Testis (tissue), 3 donors: Measurements from ENCODE around the gene SNTA1. TPM values are rescaled to one million over a fixed set of nuclear protein-coding genes. Genes with fewer than 3 reads are reported as not detected.

Source experiments
- DNase-seq: peaks from one replicate; pipeline ENCODE4 v3.0.0-alpha.2; 2019
- H3K27ac ChIP-seq, 2 donors: fragments of 200-600 bp; sonication (generic); one replicate each; pipeline ENCODE4 v1.5.1; 2019
- H3K27me3 ChIP-seq: fragments of 200-600 bp; sonication (generic); one replicate; pipeline ENCODE4 v1.5.1; 2019
- H3K36me3 ChIP-seq: fragments of 200-600 bp; sonication (generic); one replicate; pipeline ENCODE4 v1.5.1; 2017; ENCODE audit warnings: low read depth; ENCODE audit errors: missing control alignments
- H3K4me1 ChIP-seq: fragments of 200-600 bp; sonication (generic); one replicate; pipeline ENCODE4 v1.5.1; 2019
- H3K4me3 ChIP-seq, 2 donors: fragments of 200-600 bp; sonication (generic); one replicate each; pipeline ENCODE4 v1.5.1; 2017 to 2019
- H3K9me3 ChIP-seq: fragments of 200-600 bp; sonication (generic); one replicate; pipeline ENCODE4 v1.5.1; 2017
- CTCF ChIP-seq, 3 experiments: fragments of 450-650 bp in 2 of 3; fragments of 200-600 bp in 1 of 3; sonication (generic) in 1 of 3; IDR thresholded peaks; one replicate each; pipeline ENCODE4 v1.5.1; 2016 to 2019; ENCODE audit warnings: antibody characterized with exemption in 3 of 3, mild to moderate bottlenecking in 2 of 3, moderate library complexity in 1 of 3
- POLR2A ChIP-seq: fragments of 450-650 bp; IDR thresholded peaks from one replicate; pipeline ENCODE4 v1.6.1; 2017; ENCODE audit warnings: antibody characterized with exemption, mild to moderate bottlenecking, moderate library complexity
- WGBS, 2 donors: methylation state at CpG; one replicate each; pipeline ENCODE4 v1.1.5; 2018; 5-methylcytosine and 5-hydroxymethylcytosine counted together
- intact Hi-C: fragments of 100-400 bp; cut with DNase I; formaldehyde crosslinking; loops from one replicate; pipeline ENCODE4 v1.15.1; 2023; ENCODE audit warnings: low total_unique reads
- polyA plus RNA-seq: library from polyadenylated mRNA; stranded (reverse); fragments of 350-450 nt; fragmentation: Illumina TruSeq; extraction: RNeasy Lipid Tissue Mini Kit (QIAGEN cat#74804); gene quantifications from one replicate; pipeline ENCODE4 v1.2.3, GENCODE V29; 2014; ENCODE audit warnings: low read depth, low replicate concordance; ENCODE audit not compliant: insufficient read depth
- total RNA-seq, 2 donors: library from RNA; depleted of rRNA; stranded (reverse); fragments of >200 nt; gene quantifications; one replicate each; pipeline ENCODE4 v1.2.3, GENCODE V29; 2016

SNTA1 gene
- total and polyA plus RNA-seq, 3 donors from 2014 or later: 28.0 to 135 (median 96.8) TPM

GRCh38 chr20:33407796-33408195 lies 35.8 kb downstream of the SNTA1 start:
- no peak overlapping the region for H3K4me3 ChIP-seq
- H3K4me1 ChIP-seq: no peaks in the 10 kb centered on the region
- H3K27me3 ChIP-seq: no peaks in the 10 kb centered on the region
- no peaks in the 10 kb centered on the region for H3K9me3 ChIP-seq
- no peak overlapping the region for H3K27ac ChIP-seq
- DNase-seq: no peak
- TF ChIP-seq POLR2A (no peak), CTCF (IDR thresholded peaks at IDR 0.05) (no peak)
- 49 to 50% methylated on average over 2 to 4 of the region's 4 CpGs for WGBS, 2 donors
- no peaks in the 10 kb centered on the region for H3K36me3 ChIP-seq
- intact Hi-C loops: no loop called here

DNA sequence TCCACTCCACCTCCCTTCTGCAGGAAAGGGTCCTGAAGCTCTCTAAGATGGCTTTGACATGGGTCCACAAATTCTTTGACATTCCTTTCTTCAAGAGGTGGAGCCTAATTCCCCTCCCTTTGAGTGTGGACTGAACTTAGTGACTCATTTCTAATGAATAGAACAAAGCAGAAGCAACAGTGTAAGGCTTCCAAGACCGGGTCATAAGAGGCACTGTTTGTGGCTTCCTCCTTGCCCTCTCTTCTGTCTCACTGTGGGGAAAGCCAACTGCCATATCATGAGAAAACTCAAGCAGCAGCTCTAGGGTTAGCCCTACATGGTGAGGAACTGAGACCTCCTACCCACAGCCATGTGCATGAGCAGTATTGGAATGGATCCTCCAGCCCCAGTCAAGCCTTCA lies 36.3 kb downstream of the SNTA1 start:
- intact Hi-C loops: no loop called here
- no peaks in the 10 kb centered on the region for H3K9me3 ChIP-seq
- no peak overlapping the region for H3K27ac ChIP-seq
- 96% methylated on average over 1 of the region's 1 CpG; no CpG with 5 or more reads in 1 of the 2 donors for WGBS, 2 donors
- peaks cover 3% of the 10 kb centered on the region for H3K4me1 ChIP-seq
- H3K4me3 ChIP-seq: no peak overlapping the region
- TF ChIP-seq POLR2A (no peak), CTCF (IDR thresholded peaks at IDR 0.05) (no peak)
- no peak for DNase-seq
- no peaks in the 10 kb centered on the region for H3K36me3 ChIP-seq
- H3K27me3 ChIP-seq: no peaks in the 10 kb centered on the region

DNA sequence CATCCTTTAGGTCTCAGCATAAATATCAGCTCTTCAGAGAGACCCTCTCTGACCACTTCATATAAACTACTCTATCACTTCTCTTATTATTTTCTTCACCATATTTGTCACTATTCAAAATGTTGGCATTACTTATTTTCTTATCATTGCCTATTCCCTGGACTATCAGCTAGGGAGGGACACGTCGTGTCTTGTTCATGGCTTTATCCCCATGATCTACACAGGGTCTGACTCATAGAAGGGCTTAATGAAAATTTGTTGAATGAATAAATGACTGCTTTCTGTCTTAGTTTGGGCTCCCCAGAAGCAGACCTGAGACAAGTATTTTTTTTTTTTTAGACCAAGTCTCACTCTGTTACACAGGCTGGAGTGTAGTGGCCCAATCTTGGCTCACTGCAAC lies 39.3 kb downstream of the SNTA1 start:
- 49 to 69% methylated on average over 2 of the region's 2 CpGs for WGBS, 2 donors
- peaks cover 14% of the 10 kb centered on the region for H3K4me1 ChIP-seq
- no peak for DNase-seq
- H3K27me3 ChIP-seq: no peaks in the 10 kb centered on the region
- no peak overlapping the region for H3K27ac ChIP-seq
- no peak for TF ChIP-seq POLR2A
- intact Hi-C loops: no loop called here
- no peaks in the 10 kb centered on the region for H3K36me3 ChIP-seq
- no peak overlapping the region for H3K4me3 ChIP-seq
- H3K9me3 ChIP-seq: no peaks in the 10 kb centered on the region

DNA sequence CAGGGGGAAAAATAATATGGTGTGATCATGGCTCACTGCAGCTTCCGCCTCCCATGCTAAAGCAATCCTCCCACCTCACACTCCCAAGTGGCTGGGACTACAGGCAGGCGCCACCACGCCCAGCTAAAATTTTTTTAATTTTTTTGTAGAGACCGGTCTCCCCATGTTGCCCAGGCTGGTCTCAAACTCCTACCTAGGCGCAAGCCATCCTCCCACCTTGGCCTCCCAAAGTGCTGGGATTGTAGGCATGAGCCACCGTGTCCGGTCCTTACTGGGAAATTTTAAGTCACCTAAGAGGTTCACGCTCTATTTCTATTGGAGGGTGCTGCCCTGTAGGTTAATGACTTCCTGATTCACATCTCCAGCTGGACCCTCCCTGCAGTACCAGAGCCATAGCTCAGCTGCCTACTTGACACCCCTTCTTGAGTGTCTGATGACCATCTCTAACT lies 41.6 kb downstream of the SNTA1 start:
- 25 to 36% methylated on average over 8 of the region's 8 CpGs for WGBS, 2 donors
- Histone ChIP-seq H3K9me3 (no peaks in the 10 kb centered on the region), H3K4me1 (peaks cover 14% of the 10 kb centered on the region), H3K27ac (peak overlapping the region in 1 of 2 donors; percentile 34), H3K36me3 (no peaks in the 10 kb centered on the region), H3K4me3 (peak overlapping the region; percentile 93 to 97), H3K27me3 (no peaks in the 10 kb centered on the region)
- TF ChIP-seq POLR2A: no peak
- no peak for TF ChIP-seq CTCF (IDR thresholded peaks at IDR 0.05)
- no peak for DNase-seq
- intact Hi-C loops: no loop called here

DNA sequence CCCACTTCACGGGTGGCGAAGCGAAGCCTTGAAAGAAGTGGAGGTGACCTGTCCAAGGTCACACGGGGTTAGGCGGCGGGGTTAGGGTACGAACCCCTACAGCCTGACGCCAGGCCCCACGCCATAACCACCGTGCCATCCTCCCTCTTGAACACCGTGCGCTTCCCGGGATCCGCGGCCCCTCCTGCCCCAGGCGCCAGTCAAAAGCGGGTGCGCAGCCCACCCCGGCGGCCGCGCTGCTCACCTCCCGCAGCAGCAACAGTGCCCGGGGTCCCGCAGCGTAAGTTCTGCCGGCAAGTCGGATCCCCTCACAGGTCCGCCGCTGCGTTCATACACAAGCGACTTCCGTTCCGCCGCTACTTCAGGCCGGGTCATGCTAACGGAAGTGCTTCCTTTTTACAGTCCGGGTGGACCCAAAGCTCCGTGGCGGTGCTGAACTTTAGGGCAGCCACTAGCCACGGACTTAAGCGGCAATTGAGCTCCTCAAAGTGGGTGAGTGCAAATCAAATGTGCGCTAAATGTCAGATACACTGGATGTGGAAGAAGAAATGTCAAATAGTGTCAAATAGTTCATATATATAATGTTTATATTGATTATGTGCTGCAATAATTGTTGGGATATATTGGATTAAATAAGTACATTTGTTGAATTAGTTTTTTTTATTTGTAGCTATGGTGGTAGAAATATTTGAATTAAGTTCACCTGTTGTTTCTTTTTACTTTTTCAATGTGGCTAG lies 42.2 kb downstream of the SNTA1 start, which contains the start of gene CDK5RAP1:
CDK5RAP1 (minus strand) TSS at position 336 of the 737 bp plus-strand sequence. CDS start 4,455 bp downstream, outside the sequence.
- peaks cover 14% of the 10 kb centered on the region for H3K4me1 ChIP-seq

More for the DNA sequence above, 42.2 kb downstream of the SNTA1 start, which contains the start of gene CDK5RAP1:
- H3K9me3 ChIP-seq: no peaks in the 10 kb centered on the region
- 0% methylated on average over 23 to 36 of the region's 43 CpGs for WGBS, 2 donors
- TF ChIP-seq POLR2A (no peak), CTCF (IDR thresholded peaks at IDR 0.05) (no peak)
- peak within 1 kb of the TSS; percentile 34 to 49 for H3K27ac ChIP-seq
- no peaks in the 10 kb centered on the region for H3K36me3 ChIP-seq
- peak within 1 kb of the TSS; percentile 93 to 97 for H3K4me3 ChIP-seq
- peak; percentile 93 for DNase-seq
- intact Hi-C loops: no loop called here
- no peaks in the 10 kb centered on the region for H3K27me3 ChIP-seq
